NCI-H748 treated with DMSO at 0.1 percent for 48 hours (cell line): ENCODE measurements around the gene SCN9A.
"Not testable (repeated sequence)": the region's sequence is repeated elsewhere in the genome, so short reads cannot be mapped to it uniquely, and the experiment has no call there.

ENCODE experiments used
- DNase-seq: peaks from one replicate; lab custom pipeline; 2025; lab: John Stamatoyannopoulos, UW

Gene SCN9A

DNA sequence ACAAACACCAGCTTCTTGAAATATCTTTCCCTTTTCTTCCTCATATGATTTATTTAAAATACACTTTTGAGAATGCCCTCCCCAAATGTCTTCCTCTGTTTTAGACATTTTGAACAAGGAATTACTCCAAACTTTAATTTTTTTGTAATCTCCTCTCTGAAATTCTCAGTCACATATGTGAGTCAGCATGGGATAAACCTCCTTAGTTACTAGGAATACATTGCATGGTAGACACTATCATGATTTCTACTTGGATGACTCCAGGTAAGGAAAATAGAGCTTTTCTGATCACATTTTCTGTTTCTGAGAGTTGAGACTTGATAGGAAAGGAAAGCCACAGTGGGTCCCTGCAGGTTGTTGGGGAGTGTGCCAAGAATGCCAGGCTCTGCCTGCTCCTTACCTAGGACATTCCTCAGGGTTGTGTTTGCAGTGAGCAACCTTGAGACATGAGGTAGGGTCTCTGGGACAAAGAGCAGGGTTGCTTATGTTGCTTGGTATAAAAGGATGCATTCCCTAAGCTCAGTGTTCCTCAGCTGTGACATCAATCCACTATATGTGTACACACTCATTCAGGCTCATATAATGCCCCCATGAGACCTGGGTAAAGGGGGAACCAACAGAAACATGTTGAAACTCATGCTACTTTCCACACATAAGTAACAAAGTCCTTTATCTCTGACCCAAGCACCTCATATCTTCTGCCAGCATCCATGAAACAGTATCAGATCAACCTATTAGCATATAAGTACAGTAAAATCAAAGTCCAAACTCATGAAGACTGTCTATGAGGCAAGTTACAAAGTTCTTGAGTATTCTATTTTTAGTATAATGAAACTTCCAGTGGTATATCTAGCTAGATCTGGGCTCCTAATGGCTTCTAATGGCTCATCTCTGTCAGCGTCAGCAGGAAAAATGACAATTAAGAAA, 135.1 kb downstream of the SCN9A start:
- DNase-seq = no peak

DNA sequence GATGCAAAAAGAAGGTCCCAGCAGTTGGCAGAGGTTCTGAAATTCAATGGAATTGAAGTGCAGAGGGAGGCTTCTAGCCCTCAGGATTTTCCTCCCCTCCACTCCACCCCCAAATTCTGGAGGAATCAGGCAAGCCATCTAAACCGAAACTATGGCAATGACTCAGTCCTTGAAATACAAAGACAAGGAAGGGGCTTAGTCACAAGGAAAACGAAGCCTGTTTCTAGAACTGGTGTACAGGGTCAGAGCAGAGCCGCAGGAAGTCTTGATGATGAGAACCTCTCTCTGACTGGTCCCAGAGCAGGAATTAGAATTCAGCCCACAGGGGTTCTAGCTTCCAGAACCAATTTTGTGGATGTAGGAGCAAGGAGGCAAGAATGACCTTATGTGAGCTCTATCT, 136.2 kb downstream of the SCN9A start:
- DNase-seq = no peak

DNA sequence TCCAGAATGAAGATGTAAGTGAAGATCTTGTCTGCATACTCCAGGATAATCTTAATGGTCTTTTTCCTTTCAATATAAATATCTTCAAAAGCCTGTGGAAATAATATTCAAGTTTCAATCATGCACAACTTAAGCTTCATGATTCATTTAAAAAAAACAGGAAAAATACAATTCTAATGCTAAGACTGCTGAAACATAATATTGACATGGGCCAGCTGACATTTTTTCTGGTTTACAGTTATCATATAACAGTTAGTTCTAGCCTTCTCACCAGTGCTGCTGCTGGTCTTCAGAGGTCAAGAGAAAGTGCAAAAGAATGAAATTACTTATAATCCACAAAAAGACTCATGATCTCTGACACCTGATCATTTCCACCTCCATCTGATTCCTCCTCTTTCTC, 137.6 kb downstream of the SCN9A start:
- no peak for DNase-seq

DNA sequence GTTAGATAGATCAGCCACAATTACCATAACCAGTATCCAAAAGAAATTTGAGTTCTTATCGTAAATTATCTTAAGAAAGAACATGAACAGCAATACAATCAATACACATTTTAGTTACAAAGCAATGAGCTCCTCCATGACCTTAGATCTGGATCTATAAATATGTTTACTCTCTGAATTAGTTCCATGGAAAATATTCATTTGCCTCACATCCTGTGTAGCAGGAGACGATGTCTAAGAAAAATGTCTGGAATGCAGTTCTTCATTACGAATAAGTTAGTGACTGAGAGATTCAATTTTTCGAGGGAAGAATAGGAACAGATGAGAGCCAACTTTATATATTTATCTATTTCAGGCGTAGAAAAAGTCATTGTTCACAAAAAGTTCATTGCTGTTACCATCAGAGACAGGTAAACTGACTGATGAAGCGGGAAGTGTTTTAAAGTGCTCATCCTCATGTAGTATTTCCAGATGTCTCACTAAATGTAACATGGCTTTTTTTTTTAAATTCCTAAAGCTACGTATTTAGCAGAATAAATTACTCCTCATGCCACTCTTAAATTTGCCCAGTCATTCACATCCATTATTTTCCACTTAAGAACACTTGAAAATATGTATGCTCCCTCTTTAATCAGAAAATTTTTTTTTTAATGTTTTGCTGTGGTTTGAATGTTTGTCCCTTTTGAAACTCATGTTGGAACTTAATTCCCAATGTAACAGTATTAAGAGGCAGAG, 141.5 kb downstream of the SCN9A start:
- no peak for DNase-seq

DNA sequence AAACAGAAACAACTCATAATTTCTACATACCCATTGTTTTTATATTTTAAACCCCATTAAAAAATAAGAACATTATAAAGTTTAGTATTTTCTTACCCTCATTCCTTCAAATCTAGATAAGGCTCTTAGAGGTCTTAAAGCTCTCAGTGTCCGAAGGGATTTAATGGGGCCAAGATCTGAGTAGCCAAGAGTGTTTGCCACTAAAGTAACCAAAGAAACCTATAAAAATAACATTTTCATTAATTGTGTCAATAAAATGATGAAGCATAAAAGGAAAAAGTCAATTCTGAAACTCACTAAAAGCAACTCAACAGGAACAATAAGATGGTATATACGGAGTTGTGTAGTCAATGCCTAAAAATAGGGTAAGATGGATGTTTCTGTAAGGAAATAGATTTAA, 142.5 kb downstream of the SCN9A start:
- no peak for DNase-seq

DNA sequence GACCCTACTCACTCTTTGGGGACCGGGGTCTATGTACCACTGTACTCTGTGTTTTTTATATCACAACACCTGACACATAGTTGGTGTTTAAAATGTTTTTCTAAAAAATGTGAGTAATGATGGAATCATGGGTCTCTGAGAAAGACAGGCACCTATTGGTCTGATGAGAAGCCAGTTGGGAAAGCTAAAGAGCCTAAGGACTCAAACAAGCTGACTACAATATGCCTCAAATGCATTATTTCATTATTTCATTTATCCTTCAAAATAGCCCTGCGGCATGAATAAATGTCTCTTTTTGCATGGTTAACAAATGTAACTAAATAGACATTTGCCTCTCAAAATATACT, 145.0 kb downstream of the SCN9A start:
- DNase-seq = no peak

DNA sequence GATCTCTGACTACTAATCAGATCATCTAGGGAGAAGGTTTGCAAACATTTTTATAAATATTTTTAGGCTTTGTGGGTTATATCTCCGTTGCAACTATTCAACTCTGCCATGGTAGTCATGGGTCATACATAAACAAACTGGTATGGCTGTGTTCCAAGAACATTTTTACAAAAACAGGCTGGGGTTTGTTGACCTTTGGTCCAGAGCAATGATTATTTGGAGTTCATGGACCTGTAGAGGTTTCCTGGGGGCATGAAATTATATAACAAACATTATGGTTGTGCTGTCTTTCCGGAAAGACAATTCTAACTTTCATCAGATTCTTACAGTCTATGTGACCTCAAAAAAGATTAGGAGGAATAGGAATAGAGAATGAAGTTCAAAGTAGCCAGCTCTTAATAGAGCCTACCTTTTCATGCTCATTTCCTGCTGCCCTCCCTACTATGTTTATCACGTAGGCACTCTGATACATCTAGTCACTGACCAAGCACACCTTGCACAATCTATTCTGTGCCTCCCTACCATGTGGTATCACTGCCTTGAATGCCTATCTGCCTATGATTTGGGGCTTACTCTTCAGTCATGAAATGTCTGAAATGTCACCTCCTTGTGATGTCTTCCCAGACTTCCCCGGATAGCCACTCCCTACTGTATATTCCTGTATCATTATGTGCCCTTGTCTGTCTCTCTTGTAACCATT, 145.6 kb downstream of the SCN9A start:
- DNase-seq = no peak

DNA sequence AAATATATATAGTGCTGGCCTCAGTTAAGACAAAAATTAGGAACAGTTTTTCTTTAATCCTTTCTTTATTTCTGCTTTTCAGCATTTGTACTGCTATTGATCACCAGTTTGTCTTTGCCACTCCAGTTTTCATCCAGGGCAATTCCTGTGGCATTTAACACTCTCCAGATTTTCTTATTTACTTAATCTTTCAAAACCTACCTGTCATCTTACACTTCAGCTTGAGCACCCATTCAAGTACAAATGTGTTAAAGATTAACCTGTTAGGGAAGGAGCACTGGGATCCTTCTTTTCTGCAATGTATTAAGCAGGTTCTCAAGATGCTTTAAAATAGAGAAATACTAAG, 146.1 kb downstream of the SCN9A start:
- no peak for DNase-seq

DNA sequence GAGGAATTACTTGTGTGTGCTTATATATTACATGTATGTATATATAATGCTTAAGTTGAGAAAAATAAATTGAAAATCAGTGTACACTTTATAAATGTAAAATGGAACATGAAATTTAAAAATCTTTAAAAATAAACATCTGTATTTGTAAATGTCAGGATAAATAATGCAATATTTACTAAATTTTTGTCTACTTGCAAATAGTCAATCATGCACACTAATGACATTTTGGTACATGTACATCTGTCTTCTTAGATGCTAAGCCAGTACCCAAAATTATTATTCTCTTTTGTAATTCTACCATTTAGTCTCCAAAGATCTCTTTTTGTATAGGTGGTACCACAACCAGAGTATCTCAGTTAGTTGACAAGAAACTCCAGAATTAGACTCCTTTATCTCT, 151.5 kb downstream of the SCN9A start:
- DNase-seq = no peak

DNA sequence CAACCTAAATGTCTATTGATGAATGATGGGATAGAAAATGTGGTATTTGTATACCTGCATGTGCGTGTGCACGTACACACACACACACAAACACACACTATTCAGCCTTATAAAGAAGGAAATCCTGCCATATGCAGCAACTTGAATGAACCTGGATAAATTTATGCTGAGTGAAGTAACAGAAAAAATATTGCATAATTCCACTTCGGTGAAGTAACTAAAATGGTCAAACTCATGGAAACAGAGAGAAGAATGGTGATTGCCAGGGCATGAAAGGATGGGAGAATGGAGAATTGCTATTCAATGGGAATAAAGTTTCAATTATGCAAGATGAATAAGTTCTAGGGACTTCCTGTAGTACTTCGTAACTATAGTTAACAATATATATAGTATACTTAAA, 152.4 kb downstream of the SCN9A start:
- DNase-seq = no peak

DNA sequence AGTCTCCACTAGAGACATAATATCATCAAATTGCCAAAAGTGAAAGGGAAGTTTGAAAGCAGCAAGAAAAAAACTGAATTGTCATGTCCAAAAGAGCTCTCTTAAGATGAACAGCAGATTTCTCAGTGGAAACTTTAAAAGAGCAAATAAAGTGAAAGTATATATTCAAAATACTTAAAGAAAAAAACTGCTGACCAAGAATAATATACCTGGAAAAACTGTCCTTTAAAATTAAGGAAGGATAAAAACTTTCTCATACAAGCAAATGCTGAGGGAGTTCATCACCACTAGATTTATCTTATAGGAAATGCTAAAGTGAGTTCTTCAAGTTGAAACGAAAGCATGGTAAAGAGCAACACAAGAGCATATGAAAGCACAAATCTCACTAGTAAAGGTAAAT, 164.7 kb downstream of the SCN9A start:
- DNase-seq = no peak

DNA sequence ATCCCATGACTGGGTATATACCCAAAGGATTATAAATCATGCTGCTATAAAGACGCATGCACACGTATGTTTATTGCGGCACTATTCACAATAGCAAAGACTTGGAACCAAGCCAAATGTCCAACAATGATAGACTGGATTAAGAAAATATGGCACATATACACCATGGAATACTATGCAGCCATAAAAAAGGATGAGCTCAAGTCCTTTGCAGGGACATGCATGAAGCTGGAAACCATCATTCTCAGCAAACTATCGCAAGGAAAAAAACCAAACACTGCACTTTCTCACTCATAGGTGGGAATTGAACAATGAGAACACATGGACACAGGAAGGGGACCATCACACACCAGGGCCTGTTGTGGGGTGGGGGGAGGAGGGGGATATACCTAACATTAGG, 165.8 kb downstream of the SCN9A start:
- not testable (repeated sequence) for DNase-seq

DNA sequence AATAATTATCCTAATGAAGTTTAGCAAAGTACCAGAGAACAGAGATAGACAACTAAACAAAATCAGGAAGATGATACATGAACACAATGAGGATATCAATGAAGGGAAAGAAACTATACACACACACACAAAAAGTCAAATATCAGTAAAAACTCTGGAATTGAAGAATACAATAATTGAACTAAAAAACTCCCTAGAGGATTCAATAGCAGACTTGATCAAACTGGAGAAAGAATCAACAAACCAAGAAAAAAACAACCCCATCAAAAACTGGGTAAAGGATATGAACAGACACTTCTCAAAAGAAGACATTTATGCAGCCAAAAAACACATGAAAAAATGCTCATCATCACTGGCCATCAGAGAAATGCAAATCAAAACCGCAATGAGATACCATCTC, 166.4 kb downstream of the SCN9A start:
- not testable (repeated sequence) for DNase-seq

DNA sequence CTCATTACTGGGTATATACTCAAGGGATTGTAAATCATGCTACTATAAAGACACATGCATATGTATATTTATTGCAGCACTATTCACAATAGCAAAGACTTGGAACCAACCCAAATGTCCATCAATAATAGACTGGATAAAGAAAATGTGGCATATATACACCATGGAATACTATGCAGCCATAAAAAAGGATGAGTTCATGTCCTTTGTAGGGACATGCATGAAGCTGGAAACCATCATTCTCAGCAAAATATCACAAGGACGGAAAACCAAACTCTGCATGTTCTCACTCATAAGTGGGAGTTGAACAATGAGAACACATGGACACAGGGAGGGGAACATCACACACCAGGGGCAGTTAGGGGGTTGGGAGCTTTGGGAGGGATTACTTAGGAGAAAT, 169.6 kb downstream of the SCN9A start:
- DNase-seq = not testable (repeated sequence)

DNA sequence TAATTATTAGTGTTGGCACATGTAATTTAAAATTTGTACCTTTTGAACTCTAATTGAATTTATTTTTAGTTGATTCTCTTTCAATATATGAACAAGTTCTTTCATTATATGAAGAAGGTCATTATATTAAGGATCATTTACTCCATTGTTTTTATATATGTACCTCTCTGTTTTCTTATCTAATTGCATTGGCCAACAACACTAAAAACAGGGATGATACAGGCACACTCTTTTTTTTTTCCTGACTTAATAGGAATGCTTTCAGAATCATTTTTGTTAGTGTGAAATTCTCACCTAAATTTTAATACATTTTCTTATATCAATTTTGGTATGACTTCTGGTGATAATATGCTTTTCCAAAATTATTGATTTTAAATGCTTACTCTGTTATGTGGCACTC, 173.0 kb downstream of the SCN9A start:
- no peak for DNase-seq

DNA sequence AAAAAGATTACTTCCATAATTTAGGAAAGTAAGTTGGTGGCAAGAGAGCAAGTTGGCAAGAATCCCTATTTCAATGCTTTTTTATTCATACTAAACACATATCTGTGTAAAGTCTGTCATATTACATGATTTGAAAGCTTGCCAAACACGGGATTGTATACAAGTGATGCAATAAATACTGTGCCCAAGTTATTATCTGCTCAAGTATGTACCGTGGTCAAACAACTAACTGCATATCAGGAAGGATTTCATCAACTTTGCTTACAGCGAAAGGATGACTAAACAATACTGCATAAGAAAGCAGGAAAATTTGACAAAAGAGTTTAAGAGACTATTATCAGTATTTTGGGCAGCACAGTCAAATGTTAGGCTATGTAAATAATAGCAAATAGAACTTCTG, 178.3 kb downstream of the SCN9A start:
- DNase-seq = no peak

DNA sequence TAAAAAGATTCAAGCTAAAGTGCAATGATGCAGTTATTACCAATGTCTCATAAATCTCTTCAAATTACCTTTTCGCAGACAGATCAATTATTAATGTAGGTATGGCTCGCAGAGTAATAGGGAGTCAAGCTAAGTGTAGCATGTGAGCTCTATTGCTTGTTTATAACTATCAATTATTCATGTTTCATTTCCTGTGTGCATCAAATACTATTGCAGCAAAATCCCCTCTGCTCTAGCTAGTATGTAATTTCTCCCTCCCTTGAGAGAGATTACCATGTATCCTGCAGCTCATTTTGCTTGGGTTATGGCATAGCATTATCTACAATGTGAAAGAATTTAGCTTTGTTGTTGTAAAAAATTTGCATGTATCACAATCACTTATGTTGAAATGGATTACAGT, 182.3 kb downstream of the SCN9A start:
- DNase-seq = no peak

DNA sequence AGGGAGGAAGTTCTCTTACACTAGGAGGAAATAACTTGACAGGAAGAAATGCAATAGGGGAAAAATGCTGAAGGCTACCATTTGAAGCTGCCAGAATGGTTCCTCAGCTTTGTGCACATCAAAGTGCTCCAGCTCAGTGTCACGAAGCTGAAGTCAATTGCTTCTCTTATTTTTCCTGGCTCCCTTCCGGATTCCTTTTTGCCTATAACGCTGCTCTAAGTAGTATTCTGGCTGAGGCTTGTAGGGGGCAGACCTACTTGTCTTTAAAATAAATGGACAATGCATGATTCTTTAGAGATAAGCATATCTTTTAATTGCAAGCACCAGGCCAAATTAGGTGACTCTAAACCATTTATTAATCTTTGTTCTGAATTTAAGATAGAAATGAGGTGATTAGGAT, 187.7 kb downstream of the SCN9A start:
- DNase-seq = no peak

DNA sequence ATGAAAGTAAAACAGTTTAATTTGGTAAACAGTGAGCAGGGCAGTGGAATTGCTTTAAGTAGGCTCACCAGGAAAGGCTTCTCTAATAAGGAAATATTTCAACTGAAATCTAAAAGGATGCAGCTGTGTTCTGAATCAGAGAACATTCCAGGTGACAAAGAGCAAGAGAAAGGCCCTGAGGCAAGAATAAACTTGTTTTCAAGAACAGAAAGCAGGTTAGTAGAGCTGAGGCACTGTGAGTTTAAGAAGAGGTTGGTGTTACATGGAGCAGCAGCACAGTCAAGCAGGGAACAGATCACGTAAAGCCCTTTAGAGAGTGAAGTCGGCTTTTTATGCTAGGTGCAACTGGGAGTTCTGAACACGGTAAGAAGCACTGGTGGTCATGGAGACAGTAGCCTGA, 191.0 kb downstream of the SCN9A start:
- DNase-seq = no peak

DNA sequence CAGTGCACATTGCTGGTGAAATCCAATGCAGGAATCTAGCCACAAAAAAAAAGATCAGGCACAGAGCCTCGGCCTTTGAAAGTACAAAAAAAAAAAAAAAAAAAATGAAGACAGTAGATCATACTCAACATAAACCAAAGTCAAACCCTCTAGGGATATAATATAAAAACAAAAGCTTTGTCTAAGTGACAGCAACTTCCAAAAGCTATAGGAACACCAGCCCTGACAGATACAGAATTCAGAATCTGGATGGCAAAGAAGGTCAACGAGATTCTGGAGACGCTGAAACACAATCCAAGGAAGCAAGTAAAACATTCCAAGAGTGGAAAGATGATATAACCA, 194.0 kb downstream of the SCN9A start:
- DNase-seq = no peak

DNA sequence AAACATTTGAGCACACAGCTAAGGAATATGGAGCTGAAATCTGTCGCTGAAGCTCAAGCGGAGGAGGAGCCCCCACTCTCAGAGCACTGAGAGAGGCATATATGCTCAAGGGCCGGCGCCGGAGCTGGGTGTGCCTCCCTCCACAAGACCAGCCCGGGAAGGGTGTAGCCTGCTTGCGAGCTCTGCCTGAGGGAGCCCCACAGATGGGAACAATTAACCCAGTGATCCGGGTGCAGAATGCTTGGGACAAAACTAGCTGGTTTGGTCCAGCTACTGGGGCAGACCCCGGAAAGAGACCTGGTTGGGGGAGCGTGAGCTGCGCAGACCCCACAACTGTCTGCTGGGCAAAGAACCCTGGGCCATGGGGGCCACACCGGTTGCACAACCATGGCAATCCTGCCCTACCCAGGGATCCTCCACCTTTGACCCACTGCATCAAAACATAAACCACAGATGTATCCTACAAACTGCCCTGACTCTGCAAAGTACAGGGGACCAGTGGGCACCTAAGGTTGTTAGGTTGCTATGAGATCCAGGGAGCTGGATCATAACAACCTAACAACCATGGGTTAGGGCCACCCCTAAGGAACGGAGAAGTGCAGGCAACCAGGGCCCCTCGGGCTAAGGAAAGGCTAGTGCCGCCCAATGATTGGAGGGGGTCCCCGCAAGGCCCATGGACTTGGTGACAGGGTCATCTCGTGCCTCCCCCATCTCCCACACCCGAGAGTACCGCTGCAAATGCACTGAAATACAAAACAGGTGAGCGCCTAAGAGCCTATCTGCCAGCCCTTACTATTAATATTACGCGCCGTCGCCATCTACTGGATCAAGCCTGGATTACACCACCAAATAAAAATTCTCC, 194.6 kb downstream of the SCN9A start:
- DNase-seq = peak; percentile 78

DNA sequence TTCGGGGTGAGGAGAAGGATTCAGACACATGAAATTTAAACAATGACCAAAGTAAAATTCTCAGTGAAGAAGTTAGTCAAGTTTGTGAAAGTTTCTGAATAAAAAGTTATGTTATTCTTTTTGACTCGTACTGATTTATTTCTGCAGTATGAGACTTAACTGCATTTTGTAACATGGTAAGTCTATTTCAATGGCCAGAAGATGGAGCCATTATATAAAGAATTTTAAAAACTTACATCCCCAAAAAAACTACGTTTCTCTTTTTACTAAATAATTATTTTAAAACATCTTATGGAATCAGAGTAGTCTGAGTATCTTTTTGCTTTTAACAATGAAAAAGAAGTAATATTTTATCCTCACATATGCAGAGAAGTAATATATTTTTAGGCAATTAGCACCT, 196.5 kb downstream of the SCN9A start:
- no peak for DNase-seq
